Activated CD8-positive, alpha-beta memory T cell treated with anti-CD3 and anti-CD28 coated beads for 36 hours (primary cell): ENCODE data around the gene NFATC3. TPM values are rescaled to one million over a fixed set of nuclear protein-coding genes. Genes with fewer than 3 reads are reported as not detected.

Experiments
- total RNA-seq, 2 experiments: library from RNA; stranded (reverse); gene quantifications; one replicate each; pipeline ENCODE4 v1.2.3, GENCODE V29; 2021

NFATC3 gene
- total RNA-seq, 2 experiments from 2014 or later: 93.1 to 95.4 TPM

Other genes with a start within 250 kb of the NFATC3 start
- gene THAP11, start 243.1 kb upstream of the NFATC3 start, total RNA-seq: 10 to 100 TPM; 53.4 to 53.9 TPM
- gene NUTF2, start 238.4 kb upstream of the NFATC3 start, total RNA-seq: 100 to 1,000 TPM; 176 to 179 TPM
- 10 to 100 TPM; 49.3 to 50.7 TPM for gene CENPT, start 237.7 kb upstream of the NFATC3 start, total RNA-seq
- 100 to 1,000 TPM; 102 to 104 TPM for gene EDC4, start 212.3 kb upstream of the NFATC3 start, total RNA-seq
- gene NRN1L, start 200.5 kb upstream of the NFATC3 start, total RNA-seq: 1 to 10 TPM in 1 of 2 experiments, under 1 TPM in 1; 0.59 to 1.1 TPM
- gene PSKH1, start 192.1 kb upstream of the NFATC3 start, total RNA-seq: 10 to 100 TPM; 13.4 to 14.7 TPM
- 1 to 10 TPM; 2.7 to 4.5 TPM for gene CTRL, start 153.5 kb upstream of the NFATC3 start, total RNA-seq
- gene PSMB10, start 148.5 kb upstream of the NFATC3 start, total RNA-seq: 100 to 1,000 TPM; 176 to 185 TPM
- 10 to 100 TPM; 14.3 to 15.1 TPM for gene LCAT, start 141.2 kb upstream of the NFATC3 start, total RNA-seq
- 10 to 100 TPM; 42.6 to 44.4 TPM for gene SLC12A4, start 116.7 kb upstream of the NFATC3 start, total RNA-seq
- gene DPEP3, start 104.9 kb upstream of the NFATC3 start, total RNA-seq: under 1 TPM; 0.17 to 0.40 TPM
- 1 to 10 TPM; 1.3 to 1.5 TPM for gene DPEP2, start 85.9 kb upstream of the NFATC3 start, total RNA-seq
- gene DPEP2NB, start 69.5 kb upstream of the NFATC3 start, total RNA-seq: not detected
- gene DDX28, start 62.1 kb upstream of the NFATC3 start, total RNA-seq: 10 to 100 TPM; 27.5 to 28.8 TPM
- 10 to 100 TPM; 37.1 to 40.3 TPM for gene DUS2, start 62.1 kb upstream of the NFATC3 start, total RNA-seq
- gene ESRP2, start 150.8 kb downstream of the NFATC3 start, total RNA-seq: under 1 TPM; 0.27 to 0.48 TPM
- gene PLA2G15, start 160.0 kb downstream of the NFATC3 start, total RNA-seq: 1 to 10 TPM; 9.3 to 9.5 TPM
- 10 to 100 TPM; 99.2 to 99.4 TPM for gene SLC7A6, start 179.2 kb downstream of the NFATC3 start, total RNA-seq
- gene SLC7A6OS, start 225.6 kb downstream of the NFATC3 start, total RNA-seq: 10 to 100 TPM; 20.9 to 22.6 TPM
- gene PRMT7, start 225.6 kb downstream of the NFATC3 start, total RNA-seq: 10 to 100 TPM; 60.2 to 62.9 TPM